Cardiac muscle cell (in vitro differentiated cells and primary cell): ENCODE data around the gene NFATC1. TPM values are rescaled to one million over a fixed set of nuclear protein-coding genes. Genes with fewer than 3 reads are reported as not detected.

Source experiments
- DNase-seq, 2 donors: peaks; one replicate each; pipeline versions ENCODE4 v3.0.0 to v3.0.0-alpha.2; 2010 to 2017; ENCODE audit warnings: low read depth in 1 of 2, low spot score in 1 of 2
- H3K27ac ChIP-seq: fragments of 200-600 bp; sonication (generic); 2 replicates; pipeline ENCODE4 v1.5.1; 2016
- H3K27me3 ChIP-seq: fragments of 200-600 bp; sonication (generic); 2 replicates; pipeline ENCODE4 v1.6.0; 2016; ENCODE audit warnings: control low read depth
- H3K36me3 ChIP-seq: fragments of 200-600 bp; sonication (generic); 2 replicates; pipeline ENCODE4 v1.5.1; 2016; ENCODE audit warnings: control low read depth
- H3K4me1 ChIP-seq: fragments of 200-600 bp; sonication (generic); 2 replicates; pipeline ENCODE4 v1.8.1; 2017; ENCODE audit warnings: low read depth, mild to moderate bottlenecking, mixed run types
- H3K4me3 ChIP-seq: fragments of 200-600 bp; sonication (generic); 2 replicates; pipeline ENCODE4 v1.5.1; 2016; ENCODE audit warnings: mild to moderate bottlenecking
- H3K9me3 ChIP-seq: fragments of 200-600 bp; sonication (generic); 2 replicates; pipeline ENCODE4 v1.5.1; 2017; ENCODE audit warnings: low read depth, mild to moderate bottlenecking, control low read depth
- polyA plus RNA-seq: library from polyadenylated mRNA; unstranded; fragments of >200 nt; fragmentation: Nextera tagmentation; extraction: Ambion mirVana; gene quantifications from 2 replicates; pipeline ENCODE4 v1.2.1, GENCODE V29; 2016
- total RNA-seq: library from RNA; depleted of rRNA; stranded (reverse); fragments of >200 nt; gene quantifications from 2 replicates; pipeline ENCODE4 v1.2.3, GENCODE V29; 2016
- TF ChIP-seq, protein P1 (sequence below): IDR thresholded peaks from 2 replicates; pipeline ENCODE4 v1.5.1; 2012; ENCODE audit warnings: low read depth, mild to moderate bottlenecking, low read length

Gene NFATC1
- total and polyA plus RNA-seq, 2 experiments from 2014 or later: 10.8 to 11.7 TPM

DNA sequence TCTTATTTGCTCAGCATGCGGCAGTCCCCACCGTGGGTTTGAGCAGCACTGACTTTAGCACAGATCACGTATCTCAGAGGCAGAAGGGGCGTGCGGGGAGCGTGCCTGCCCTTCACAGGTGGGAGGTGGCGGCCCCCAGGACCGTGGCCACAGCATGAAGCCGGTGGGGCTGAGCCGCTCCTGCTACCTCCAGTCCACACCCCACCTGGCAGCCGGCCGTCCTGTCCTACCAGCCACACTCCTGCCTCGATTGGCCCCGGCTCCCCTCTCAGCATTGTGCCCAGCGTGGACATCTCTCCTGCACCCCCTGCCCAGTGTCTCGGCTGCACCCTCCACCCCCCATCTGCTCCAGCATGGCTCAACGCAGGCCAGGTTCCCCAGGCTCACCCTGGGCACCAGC is 73.6 kb downstream of the NFATC1 start:
- Histone ChIP-seq H3K4me1 (peaks cover 12% of the 10 kb centered on the region), H3K4me3 (no peak overlapping the region), H3K9me3 (no peaks in the 10 kb centered on the region), H3K27ac (no peak overlapping the region), H3K36me3 (no peaks in the 10 kb centered on the region), H3K27me3 (no peaks in the 10 kb centered on the region)
- no peak for DNase-seq
- TF ChIP-seq, protein P1, sequence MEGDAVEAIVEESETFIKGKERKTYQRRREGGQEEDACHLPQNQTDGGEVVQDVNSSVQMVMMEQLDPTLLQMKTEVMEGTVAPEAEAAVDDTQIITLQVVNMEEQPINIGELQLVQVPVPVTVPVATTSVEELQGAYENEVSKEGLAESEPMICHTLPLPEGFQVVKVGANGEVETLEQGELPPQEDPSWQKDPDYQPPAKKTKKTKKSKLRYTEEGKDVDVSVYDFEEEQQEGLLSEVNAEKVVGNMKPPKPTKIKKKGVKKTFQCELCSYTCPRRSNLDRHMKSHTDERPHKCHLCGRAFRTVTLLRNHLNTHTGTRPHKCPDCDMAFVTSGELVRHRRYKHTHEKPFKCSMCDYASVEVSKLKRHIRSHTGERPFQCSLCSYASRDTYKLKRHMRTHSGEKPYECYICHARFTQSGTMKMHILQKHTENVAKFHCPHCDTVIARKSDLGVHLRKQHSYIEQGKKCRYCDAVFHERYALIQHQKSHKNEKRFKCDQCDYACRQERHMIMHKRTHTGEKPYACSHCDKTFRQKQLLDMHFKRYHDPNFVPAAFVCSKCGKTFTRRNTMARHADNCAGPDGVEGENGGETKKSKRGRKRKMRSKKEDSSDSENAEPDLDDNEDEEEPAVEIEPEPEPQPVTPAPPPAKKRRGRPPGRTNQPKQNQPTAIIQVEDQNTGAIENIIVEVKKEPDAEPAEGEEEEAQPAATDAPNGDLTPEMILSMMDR: no peak

GRCh38 chr18:79469751-79470505 is 74.2 kb downstream of the NFATC1 start:
- no peak for DNase-seq

DNA sequence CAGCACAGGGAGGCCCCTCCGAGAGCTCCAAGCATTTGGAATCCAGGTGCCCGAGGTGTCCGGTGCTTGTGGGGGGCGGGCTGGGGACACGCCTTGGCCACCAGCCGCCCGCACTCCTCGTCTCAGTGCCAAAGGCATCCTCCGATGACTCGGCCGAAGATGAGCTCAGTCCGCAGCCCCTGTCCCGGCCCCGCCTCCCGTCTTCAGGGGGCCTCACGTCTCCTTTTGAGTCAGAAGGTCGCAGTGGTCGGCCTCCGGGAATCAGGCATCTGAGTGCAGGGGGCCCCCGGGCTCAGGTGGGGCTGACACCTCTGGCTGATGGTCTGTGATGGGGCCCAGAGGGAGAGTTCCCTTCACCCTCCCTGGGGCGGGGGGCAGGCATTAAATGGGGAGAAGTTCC is 74.8 kb downstream of the NFATC1 start:
- DNase-seq: no peak
- Histone ChIP-seq H3K27ac (no peak overlapping the region), H3K4me1 (peaks cover 5% of the 10 kb centered on the region), H3K9me3 (no peaks in the 10 kb centered on the region), H3K4me3 (no peak overlapping the region), H3K36me3 (no peaks in the 10 kb centered on the region), H3K27me3 (no peaks in the 10 kb centered on the region)
- TF ChIP-seq, protein P1: no peak

More at GRCh38 chr18:79469751-79470505, 74.2 kb downstream of the NFATC1 start:
- Histone ChIP-seq H3K4me3 (no peak overlapping the region), H3K27me3 (no peaks in the 10 kb centered on the region), H3K36me3 (no peaks in the 10 kb centered on the region), H3K9me3 (no peaks in the 10 kb centered on the region), H3K4me1 (peaks cover 11% of the 10 kb centered on the region), H3K27ac (no peak overlapping the region)
- TF ChIP-seq, protein P1: no peak

DNA sequence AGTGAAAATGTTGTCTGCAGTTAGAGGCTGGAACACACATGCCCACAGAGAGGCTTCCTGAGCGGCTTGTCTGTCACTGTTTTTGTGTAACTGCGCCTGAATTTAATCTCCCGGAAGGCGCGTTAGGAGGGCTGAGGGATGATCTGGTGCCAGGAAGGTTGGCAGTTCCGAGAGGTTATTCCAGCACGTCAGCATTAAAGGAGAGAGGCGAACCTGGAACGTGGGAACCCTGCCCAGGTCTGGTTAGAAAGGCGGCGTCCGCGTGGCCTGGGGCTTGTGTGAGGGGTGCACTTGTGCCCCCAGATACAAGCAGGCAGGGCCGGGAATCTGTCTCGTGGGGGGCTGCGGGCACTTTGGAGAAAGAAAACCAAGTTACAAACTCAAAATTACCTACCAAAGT is 75.3 kb downstream of the NFATC1 start:
- Histone ChIP-seq H3K27me3 (no peaks in the 10 kb centered on the region), H3K4me3 (no peak overlapping the region), H3K36me3 (no peaks in the 10 kb centered on the region), H3K27ac (no peak overlapping the region), H3K4me1 (peaks cover under 1% of the 10 kb centered on the region), H3K9me3 (no peaks in the 10 kb centered on the region)
- TF ChIP-seq, protein P1: no peak
- no peak for DNase-seq

DNA sequence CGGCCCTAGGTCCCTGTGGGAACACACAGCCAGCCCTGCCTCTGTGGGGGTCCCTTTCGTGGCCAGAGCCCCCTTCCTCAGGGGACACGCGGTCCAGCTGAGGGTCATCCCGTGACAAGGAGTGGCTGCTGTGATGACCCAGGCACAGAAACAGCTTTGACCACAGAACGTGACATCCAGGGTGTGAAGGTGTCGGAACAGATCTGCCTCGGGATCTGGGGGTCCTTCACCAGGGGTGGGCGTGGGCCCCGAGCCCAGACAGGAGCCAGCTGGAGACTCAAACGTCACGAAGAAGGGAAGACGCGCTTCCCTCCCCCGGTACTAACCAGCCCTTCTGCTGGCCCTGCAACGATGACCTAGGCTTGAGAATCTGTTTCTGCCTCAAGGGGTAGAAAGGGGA is 75.9 kb downstream of the NFATC1 start:
- H3K36me3 ChIP-seq: no peaks in the 10 kb centered on the region
- no peaks in the 10 kb centered on the region for H3K27me3 ChIP-seq
- no peak overlapping the region for H3K27ac ChIP-seq
- no peaks in the 10 kb centered on the region for H3K9me3 ChIP-seq
- DNase-seq: no peak
- no peak overlapping the region for H3K4me3 ChIP-seq
- H3K4me1 ChIP-seq: no peaks in the 10 kb centered on the region
- TF ChIP-seq, protein P1: no peak
